ENCODE results near the gene GPR158. TPM values are rescaled to one million over a fixed set of nuclear protein-coding genes. Genes with fewer than 3 reads are reported as not detected.

The GPR158 gene
- total RNA-seq, 1 experiment from 2014 or later: 0.24 TPM

DNA sequence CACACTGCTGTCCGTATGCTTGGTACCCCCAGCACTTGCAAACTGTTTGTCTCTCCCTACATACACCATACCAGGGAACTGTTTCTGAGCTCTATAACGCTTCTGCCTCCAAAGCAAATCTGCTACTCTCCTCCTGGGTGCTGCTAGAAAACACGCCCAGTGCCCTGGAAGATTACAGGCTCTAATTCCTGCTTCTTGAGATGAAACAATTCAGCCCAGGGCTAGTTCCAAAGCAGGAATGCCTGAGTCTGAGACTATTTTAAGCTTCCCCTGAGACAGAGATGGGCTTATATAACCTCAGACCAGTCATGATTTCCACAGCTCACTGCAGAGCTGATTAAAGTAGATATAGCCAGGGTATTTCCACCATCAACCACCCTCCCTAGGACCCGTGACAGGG lies 327.1 kb downstream of the GPR158 start:
- Histone ChIP-seq H2BK12ac (ENCODE audit: insufficient read length, low read depth, low read length) (no peak overlapping the region), H3K79me2 (ENCODE audit: insufficient read depth, low read length) (no peaks in the 10 kb centered on the region), H3K56ac (ENCODE audit: insufficient read length, low read depth, low read length) (no peak overlapping the region), H3K4me1 (ENCODE audit: insufficient read depth, low read length) (no peaks in the 10 kb centered on the region; the same call in 1 of the 2 replicates), H2BK5ac (ENCODE audit: insufficient read length, low read length) (no peak overlapping the region), H4K5ac (ENCODE audit: insufficient read length, low read depth, low read length) (no peak overlapping the region), H3K4ac (ENCODE audit: low read depth, low read length) (no peak overlapping the region), H2AFZ (ENCODE audit: low read length) (no peak overlapping the region), H3T11ph (ENCODE audit: low read length) (no peak overlapping the region), H3K14ac (ENCODE audit: insufficient read depth, low read length) (no peak overlapping the region), H3K27ac (ENCODE audit: insufficient read length, low read depth, low read length) (no peak overlapping the region), H4K91ac (ENCODE audit: insufficient read length, low read depth, low read length) (no peak overlapping the region), H3K23me2 (ENCODE audit: insufficient read length, low read depth, low read length, poor library complexity, severe bottlenecking) (no peaks in the 10 kb centered on the region), H3K18ac (ENCODE audit: insufficient read length, low read depth, low read length) (no peak overlapping the region), H3K4me2 (ENCODE audit: insufficient read depth, insufficient read length, low read length) (no peak overlapping the region), H3K79me1 (ENCODE audit: insufficient read depth, low read depth, low read length, poor library complexity, severe bottlenecking) (no peaks in the 10 kb centered on the region), H3K23ac (ENCODE audit: insufficient read length, low read depth, low read length) (no peak overlapping the region), H4K8ac (replicated peaks; ENCODE audit: insufficient read length, low read depth, low read length) (no peak overlapping the region), H4K20me1 (ENCODE audit: control insufficient read depth, insufficient read depth, insufficient read length) (no peaks in the 10 kb centered on the region), H3K27me3 (ENCODE audit: insufficient read depth, low read length) (no peaks in the 10 kb centered on the region), H2BK20ac (ENCODE audit: low read depth, low read length, poor library complexity, severe bottlenecking) (no peak overlapping the region), H2BK15ac (ENCODE audit: low read depth, low read length) (no peak overlapping the region), H3K9ac (ENCODE audit: extremely low read depth, insufficient read length, low read length) (no peak overlapping the region), H3K9me3 (ENCODE audit: control insufficient read depth, low read depth, low read length) (no peaks in the 10 kb centered on the region), H2BK120ac (ENCODE audit: low read depth, low read length, poor library complexity, severe bottlenecking) (no peak overlapping the region), H2AK5ac (ENCODE audit: insufficient read length, low read length) (no peak overlapping the region)
- TF ChIP-seq, protein P1, sequence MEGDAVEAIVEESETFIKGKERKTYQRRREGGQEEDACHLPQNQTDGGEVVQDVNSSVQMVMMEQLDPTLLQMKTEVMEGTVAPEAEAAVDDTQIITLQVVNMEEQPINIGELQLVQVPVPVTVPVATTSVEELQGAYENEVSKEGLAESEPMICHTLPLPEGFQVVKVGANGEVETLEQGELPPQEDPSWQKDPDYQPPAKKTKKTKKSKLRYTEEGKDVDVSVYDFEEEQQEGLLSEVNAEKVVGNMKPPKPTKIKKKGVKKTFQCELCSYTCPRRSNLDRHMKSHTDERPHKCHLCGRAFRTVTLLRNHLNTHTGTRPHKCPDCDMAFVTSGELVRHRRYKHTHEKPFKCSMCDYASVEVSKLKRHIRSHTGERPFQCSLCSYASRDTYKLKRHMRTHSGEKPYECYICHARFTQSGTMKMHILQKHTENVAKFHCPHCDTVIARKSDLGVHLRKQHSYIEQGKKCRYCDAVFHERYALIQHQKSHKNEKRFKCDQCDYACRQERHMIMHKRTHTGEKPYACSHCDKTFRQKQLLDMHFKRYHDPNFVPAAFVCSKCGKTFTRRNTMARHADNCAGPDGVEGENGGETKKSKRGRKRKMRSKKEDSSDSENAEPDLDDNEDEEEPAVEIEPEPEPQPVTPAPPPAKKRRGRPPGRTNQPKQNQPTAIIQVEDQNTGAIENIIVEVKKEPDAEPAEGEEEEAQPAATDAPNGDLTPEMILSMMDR (conservative IDR thresholded peaks at IDR 0.05): no peak
- no CpG with 5 or more reads among the region's 4 CpGs for WGBS (ENCODE audit: extremely low coverage, insufficient read length, low lambda C conversion rate)
- Mint-ChIP-seq H3K4me1 (peaks cover 41 to 45% of the 10 kb centered on the region in 2 experiments), H3K36me3 (ENCODE audit: insufficient read depth in 1 of 3, low read depth in 3 of 3) (no peaks in the 10 kb centered on the region), H3K4me3 (no peak overlapping the region), H3K9me3 (no peaks in the 10 kb centered on the region), H3K27ac (no peak overlapping the region), H3K27me3 (ENCODE audit: low read depth) (no peaks in the 10 kb centered on the region)
- no peak for DNase-seq
